ENCODE results near the gene PTPRN2. TPM values are rescaled to one million over a fixed set of nuclear protein-coding genes. Genes with fewer than 3 reads are reported as not detected.
"Not testable (repeated sequence)": the region's sequence is repeated elsewhere in the genome, so short reads cannot be mapped to it uniquely, and the experiment has no call there.

The PTPRN2 gene
- total RNA-seq, 1 donor from 2014 or later, result 32.2 TPM

DNA sequence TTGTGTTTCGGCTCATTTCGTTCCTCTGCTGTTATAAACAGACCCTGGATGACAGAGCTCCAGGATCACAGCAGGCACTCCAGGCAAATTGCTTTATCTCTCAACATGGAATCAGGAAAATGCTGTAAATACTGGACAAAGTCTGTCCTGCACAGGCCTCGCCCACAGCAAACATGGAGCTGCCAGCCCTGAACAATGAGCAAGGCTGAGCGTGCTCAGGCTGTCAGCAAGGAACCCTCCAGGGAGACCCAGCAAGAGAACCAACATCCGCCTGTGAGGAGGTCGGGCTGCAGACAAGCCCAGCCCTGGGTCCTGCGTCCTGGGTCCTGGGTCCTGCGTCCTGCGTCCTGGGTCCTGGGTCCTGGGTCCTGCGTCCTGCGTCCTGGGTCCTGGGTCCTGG, 180.8 kb downstream of the PTPRN2 start:
- TF ChIP-seq, protein P1, sequence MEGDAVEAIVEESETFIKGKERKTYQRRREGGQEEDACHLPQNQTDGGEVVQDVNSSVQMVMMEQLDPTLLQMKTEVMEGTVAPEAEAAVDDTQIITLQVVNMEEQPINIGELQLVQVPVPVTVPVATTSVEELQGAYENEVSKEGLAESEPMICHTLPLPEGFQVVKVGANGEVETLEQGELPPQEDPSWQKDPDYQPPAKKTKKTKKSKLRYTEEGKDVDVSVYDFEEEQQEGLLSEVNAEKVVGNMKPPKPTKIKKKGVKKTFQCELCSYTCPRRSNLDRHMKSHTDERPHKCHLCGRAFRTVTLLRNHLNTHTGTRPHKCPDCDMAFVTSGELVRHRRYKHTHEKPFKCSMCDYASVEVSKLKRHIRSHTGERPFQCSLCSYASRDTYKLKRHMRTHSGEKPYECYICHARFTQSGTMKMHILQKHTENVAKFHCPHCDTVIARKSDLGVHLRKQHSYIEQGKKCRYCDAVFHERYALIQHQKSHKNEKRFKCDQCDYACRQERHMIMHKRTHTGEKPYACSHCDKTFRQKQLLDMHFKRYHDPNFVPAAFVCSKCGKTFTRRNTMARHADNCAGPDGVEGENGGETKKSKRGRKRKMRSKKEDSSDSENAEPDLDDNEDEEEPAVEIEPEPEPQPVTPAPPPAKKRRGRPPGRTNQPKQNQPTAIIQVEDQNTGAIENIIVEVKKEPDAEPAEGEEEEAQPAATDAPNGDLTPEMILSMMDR (conservative IDR thresholded peaks at IDR 0.05), result no peak
- H3K4me3 Mint-ChIP-seq, result no peak overlapping the region
- H3K27ac Mint-ChIP-seq (ENCODE audit: unreplicated experiment), result no peak overlapping the region
- H3K9me3 Mint-ChIP-seq, result no peaks in the 10 kb centered on the region
- H3K36me3 Mint-ChIP-seq (ENCODE audit: low read depth), result no peaks in the 10 kb centered on the region
- peaks cover 3% of the 10 kb centered on the region for H3K4me1 Mint-ChIP-seq
- DNase-seq (ENCODE audit: low read depth, low spot score), result no peak
- H3K27me3 Mint-ChIP-seq (ENCODE audit: low read depth), result no peaks in the 10 kb centered on the region

GRCh38 chr7:158406364-158406763, 181.3 kb downstream of the PTPRN2 start:
- Mint-ChIP-seq H3K36me3 (ENCODE audit: low read depth) (no peaks in the 10 kb centered on the region), H3K4me3 (no peak overlapping the region), H3K4me1 (peaks cover 3% of the 10 kb centered on the region), H3K27me3 (ENCODE audit: low read depth) (no peaks in the 10 kb centered on the region), H3K27ac (ENCODE audit: unreplicated experiment) (no peak overlapping the region), H3K9me3 (no peaks in the 10 kb centered on the region)
- DNase-seq (ENCODE audit: low read depth, low spot score), result no peak
- TF ChIP-seq, protein P1 (conservative IDR thresholded peaks at IDR 0.05), result no peak

- H3K9me3 Mint-ChIP-seq; H3K36me3 Mint-ChIP-seq (ENCODE audit: low read depth); H3K4me3 Mint-ChIP-seq; H3K27me3 Mint-ChIP-seq (ENCODE audit: low read depth); H3K27ac Mint-ChIP-seq (ENCODE audit: unreplicated experiment); H3K4me1 Mint-ChIP-seq; DNase-seq (ENCODE audit: low read depth, low spot score): not testable (repeated sequence)
These were observed 181.9 kb downstream of the PTPRN2 start for GRCh38 chr7:158405771-158406170.

- Mint-ChIP-seq H3K4me1 (peaks cover 3% of the 10 kb centered on the region), H3K27me3 (ENCODE audit: low read depth) (no peaks in the 10 kb centered on the region), H3K9me3 (no peaks in the 10 kb centered on the region), H3K27ac (ENCODE audit: unreplicated experiment) (no peak overlapping the region), H3K4me3 (no peak overlapping the region), H3K36me3 (ENCODE audit: low read depth) (no peaks in the 10 kb centered on the region)
- TF ChIP-seq, protein P1 (conservative IDR thresholded peaks at IDR 0.05), result no peak
- no peak for DNase-seq (ENCODE audit: low read depth, low spot score)
These were observed 182.3 kb downstream of the PTPRN2 start for GRCh38 chr7:158405324-158405723.

DNA sequence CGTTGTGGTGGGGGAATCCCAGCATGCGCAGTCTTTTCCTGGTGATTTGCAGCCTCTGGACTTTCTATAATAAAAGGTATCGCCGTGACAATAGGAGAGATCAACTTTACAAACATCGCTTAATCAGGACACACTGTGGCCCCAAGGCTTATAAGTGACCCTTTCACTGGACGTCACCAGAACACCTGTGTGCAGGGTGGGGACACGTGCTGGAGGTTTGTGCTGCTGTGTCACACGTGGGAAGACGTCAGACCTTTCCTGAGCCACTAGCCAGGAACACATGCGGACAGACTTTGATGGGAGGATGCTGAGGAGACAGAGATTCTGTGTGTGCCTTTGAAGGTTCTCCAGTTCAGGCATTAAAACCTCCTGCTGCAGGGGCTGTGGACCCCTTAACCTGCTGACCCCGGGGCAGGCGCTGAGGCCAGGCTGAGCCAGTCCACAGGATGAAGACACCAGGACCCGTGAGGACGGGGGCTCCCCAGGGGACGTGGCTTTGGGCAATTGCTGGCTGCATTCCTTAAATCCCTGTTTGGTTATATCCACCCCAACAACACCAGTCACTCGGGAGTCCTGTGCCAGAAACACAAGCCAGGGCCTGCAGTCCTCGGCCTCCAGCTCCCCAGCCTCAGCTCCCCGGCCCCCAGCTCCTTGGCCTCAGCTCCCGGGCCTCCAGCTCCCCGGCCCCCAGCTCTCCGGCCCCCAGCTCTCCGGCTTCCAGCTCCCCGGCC, 183.4 kb downstream of the PTPRN2 start:
- Mint-ChIP-seq H3K4me3 (no peak overlapping the region), H3K9me3 (no peaks in the 10 kb centered on the region), H3K36me3 (ENCODE audit: low read depth) (no peaks in the 10 kb centered on the region), H3K27ac (ENCODE audit: unreplicated experiment) (no peak overlapping the region), H3K4me1 (peaks cover 3% of the 10 kb centered on the region), H3K27me3 (ENCODE audit: low read depth) (no peaks in the 10 kb centered on the region)
- TF ChIP-seq, protein P1 (conservative IDR thresholded peaks at IDR 0.05), result no peak
- no peak for DNase-seq (ENCODE audit: low read depth, low spot score)

DNA sequence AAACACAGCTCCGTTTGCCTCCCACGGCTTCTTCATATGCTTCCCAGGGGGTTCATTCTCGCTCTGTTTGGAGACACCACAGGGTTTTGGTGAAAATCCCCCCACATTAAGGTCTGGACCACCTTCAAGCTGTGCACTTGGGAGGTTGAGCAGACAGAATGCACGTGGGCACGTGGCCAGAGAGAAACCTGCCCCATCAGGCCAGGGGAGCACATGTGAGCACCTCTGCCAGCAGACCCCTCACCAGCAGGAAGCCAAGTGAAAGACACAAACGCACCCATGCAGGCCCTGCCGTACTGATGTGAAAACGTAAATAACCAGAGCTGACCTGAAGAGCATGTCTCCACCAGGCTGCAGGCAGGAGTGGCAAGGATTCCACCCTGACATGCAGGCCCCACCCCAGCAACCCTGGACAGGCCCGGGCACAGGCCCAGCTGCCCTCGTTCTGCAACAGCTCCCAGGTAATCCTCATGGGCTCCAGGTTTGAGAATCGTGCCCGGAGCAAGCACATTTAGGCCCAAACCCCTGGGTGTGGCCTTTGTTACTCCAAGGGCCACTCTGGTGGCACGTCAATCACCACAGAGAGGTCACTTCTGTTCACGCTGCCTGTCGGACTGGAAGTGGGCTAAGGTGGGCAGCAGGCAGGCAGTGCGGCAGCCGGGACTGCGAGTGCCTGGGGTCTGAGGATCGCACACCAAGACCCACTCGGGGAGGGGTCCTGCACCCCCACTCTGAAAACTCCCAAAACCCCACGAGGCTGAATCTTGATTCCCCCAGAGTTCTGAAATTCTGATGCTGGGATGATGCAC, 184.4 kb downstream of the PTPRN2 start:
- H3K4me1 Mint-ChIP-seq, result peaks cover 3% of the 10 kb centered on the region
- H3K4me3 Mint-ChIP-seq, result no peak overlapping the region
- peaks cover 6% of the 10 kb centered on the region for H3K9me3 Mint-ChIP-seq
- H3K27ac Mint-ChIP-seq (ENCODE audit: unreplicated experiment), result no peak overlapping the region
- TF ChIP-seq, protein P1 (conservative IDR thresholded peaks at IDR 0.05), result no peak
- no peaks in the 10 kb centered on the region for H3K27me3 Mint-ChIP-seq (ENCODE audit: low read depth)
- DNase-seq (ENCODE audit: low read depth, low spot score), result no peak
- H3K36me3 Mint-ChIP-seq (ENCODE audit: low read depth), result no peaks in the 10 kb centered on the region
